Adrenal gland (tissue), 12 donors: ENCODE results near the gene GNAL. TPM values are rescaled to one million over a fixed set of nuclear protein-coding genes. Genes with fewer than 3 reads are reported as not detected.
A peak's percentile ranks its signal among the peaks of the same experiment; 100 is the strongest.
"Not testable (repeated sequence)": the region's sequence is repeated elsewhere in the genome, so short reads cannot be mapped to it uniquely, and the experiment has no call there.

ENCODE experiments used
- DNase-seq, 7 donors: peaks; one replicate each; pipeline ENCODE4 v3.0.0-alpha.2; 2019 to 2020
- H3K27ac ChIP-seq, 5 donors: fragments of 200-600 bp; sonication (generic) in 4 of 5; 1 replicate in 3 of 5; 2 replicates in 2 of 5; pipeline versions ENCODE4 v1.5.1 to v1.8.0; 2016 to 2020; ENCODE audit warnings: mild to moderate bottlenecking in 1 of 5
- H3K27me3 ChIP-seq: fragments of 200-600 bp; 2 replicates; pipeline ENCODE4 v1.8.0; 2021
- H3K36me3 ChIP-seq, 2 donors: fragments of 200-600 bp; replicated peaks in 1 of 2; 1 replicate in 1 of 2; 2 replicates in 1 of 2; pipeline versions ENCODE4 v1.5.1 to v1.8.0; 2018 to 2022
- H3K4me1 ChIP-seq, 2 donors: fragments of 200-600 bp; replicated peaks in 1 of 2; 1 replicate in 1 of 2; 2 replicates in 1 of 2; pipeline versions ENCODE4 v1.5.1 to v1.8.0; 2018 to 2021
- H3K4me3 ChIP-seq, 4 donors: fragments of 200-600 bp; sonication (generic) in 3 of 4; one replicate each; pipeline ENCODE4 v1.5.1; 2016 to 2018
- H3K9me3 ChIP-seq, 3 donors: fragments of 200-600 bp; sonication (generic) in 1 of 3; replicated peaks in 1 of 3; 1 replicate in 2 of 3; 2 replicates in 1 of 3; pipeline versions ENCODE4 v1.5.1 to v1.8.0; 2016 to 2021
- CTCF ChIP-seq, 6 experiments: fragments of 450-650 bp in 4 of 6; fragments of 200-600 bp in 2 of 6; sonication (generic) in 1 of 6; IDR thresholded peaks; 1 replicate in 5 of 6; 2 replicates in 1 of 6; pipeline versions ENCODE4 v1.5.1 to v1.8.0; 2016 to 2021; ENCODE audit warnings: antibody characterized with exemption in 6 of 6, mild to moderate bottlenecking in 2 of 6, moderate library complexity in 1 of 6
- POLR2A ChIP-seq, 2 donors: fragments of 450-650 bp; IDR thresholded peaks; one replicate each; pipeline ENCODE4 v1.6.1; 2017; ENCODE audit warnings: antibody characterized with exemption in 2 of 2, mild to moderate bottlenecking in 2 of 2, moderate library complexity in 1 of 2
- WGBS, 4 donors: extraction: QIAGEN DNeasy Blood & Tissue Kit in 2 of 4; methylation state at CpG; one replicate each; pipeline versions ENCODE4 v1.1.5 to v1.1.7; 2013 to 2017; 5-methylcytosine and 5-hydroxymethylcytosine counted together
- intact Hi-C, 2 donors: fragments of 100-400 bp; cut with DNase I; formaldehyde crosslinking; loops; one replicate each; pipeline versions ENCODE4 v1.14.1 to v1.15.0; 2022 to 2023
- polyA plus RNA-seq, 3 donors: library from polyadenylated mRNA; stranded (reverse); fragments of 200-250 nt in 2 of 3; fragments of 350-450 nt in 1 of 3; fragmentation: Illumina TruSeq in 1 of 3; extraction: RNeasy Lipid Tissue Mini Kit (QIAGEN cat#74804) in 1 of 3; gene quantifications; one replicate each; pipeline ENCODE4 v1.2.3, GENCODE V29; 2013 to 2014
- total RNA-seq, 9 donors: library from RNA; depleted of rRNA in 4 of 9; stranded (reverse); fragments of >200 nt in 4 of 9; fragments of 120-200 nt in 1 of 9; fragmentation: NEBNext Ultra II Directional in 1 of 9; extraction: Animal tissue kit (Norgen Biotek cat#: 25700) in 1 of 9; gene quantifications; one replicate each; pipeline versions ENCODE4 v1.1.0 to v1.2.4, GENCODE V29; 2013 to 2023
- donor health status: healthy with polysubstance abuse.
- donor health status: Bipolar disorder and iron deficiency.
- donor health status: DM: yes; HTN: yes; CAD: no.
- donor health status: DM: no; HTN: no; CAD: no.
- donor health status: DM: no; HTN: no; CAD: no.
- donor health status: DM: yes; HTN: yes; CAD: no.

GNAL gene
- total and polyA plus RNA-seq, 12 donors: 0.48 to 7.0 (median 2.3) TPM

- WGBS, 4 donors: 75 to 83% (median 77%) methylated on average over 6 of the region's 6 CpGs
- DNase-seq: peak in 1 of 7 donors; percentile 39
- H3K27me3 ChIP-seq: no peaks in the 10 kb centered on the region
Observed at GRCh38 chr18:11676867-11677266, 12.2 kb upstream of the GNAL start.

GRCh38 chr18:11678211-11678610 lies 10.9 kb upstream of the GNAL start:
- TF ChIP-seq CTCF (IDR thresholded peaks at IDR 0.05): no peak
- no peak for TF ChIP-seq POLR2A (IDR thresholded peaks at IDR 0.05)
- WGBS, 4 donors: 70 to 78% (median 76%) methylated on average over 3 of the region's 3 CpGs
- no peak for DNase-seq
- no peaks in the 10 kb centered on the region for H3K36me3 ChIP-seq
- intact Hi-C loops: no loop called here
- no peaks in the 10 kb centered on the region for H3K9me3 ChIP-seq
- no peaks in the 10 kb centered on the region for H3K27me3 ChIP-seq
- no peaks in the 10 kb centered on the region for H3K4me1 ChIP-seq
- no peak overlapping the region for H3K4me3 ChIP-seq
- no peak overlapping the region for H3K27ac ChIP-seq

More at GRCh38 chr18:11676867-11677266, 12.2 kb upstream of the GNAL start:
- Histone ChIP-seq H3K4me1 (no peaks in the 10 kb centered on the region), H3K4me3 (no peak overlapping the region), H3K9me3 (no peaks in the 10 kb centered on the region), H3K36me3 (no peaks in the 10 kb centered on the region), H3K27ac (no peak overlapping the region)
- TF ChIP-seq CTCF (IDR thresholded peaks at IDR 0.05): no peak
- no peak for TF ChIP-seq POLR2A (IDR thresholded peaks at IDR 0.05)
- intact Hi-C loops: no loop called here

- intact Hi-C loops: no loop called here
- 0 to 3% (median 1%) methylated on average over 29 to 72 of the region's 72 CpGs for WGBS, 4 donors
- TF ChIP-seq POLR2A (IDR thresholded peaks at IDR 0.05) (no peak), CTCF (IDR thresholded peaks at IDR 0.05) (no peak)
Observed at GRCh38 chr18:11689669-11690565, 853 bp downstream of the GNAL start.

GRCh38 chr18:11690660-11691059 lies 1.6 kb downstream of the GNAL start:
- WGBS, 4 donors: 59 to 100% (median 73%) methylated on average over 1 to 4 of the region's 5 CpGs
- H3K4me3 ChIP-seq, H3K36me3 ChIP-seq, DNase-seq, H3K27ac ChIP-seq, H3K27me3 ChIP-seq, intact Hi-C loops, H3K9me3 ChIP-seq: not testable (repeated sequence)
- H3K4me1 ChIP-seq: peaks cover 4 to 14% of the 10 kb centered on the region in 2 donors

More at GRCh38 chr18:11689669-11690565, 853 bp downstream of the GNAL start:
- DNase-seq: peak in 5 of 7 donors; percentile 14 to 44 (median 39)
- Histone ChIP-seq H3K4me3 (peak overlapping the region in 2 of 4 donors; percentile 39 to 64), H3K4me1 (peaks cover 4 to 14% of the 10 kb centered on the region in 2 donors), H3K36me3 (no peaks in the 10 kb centered on the region), H3K27me3 (no peaks in the 10 kb centered on the region), H3K9me3 (no peaks in the 10 kb centered on the region), H3K27ac (peak overlapping the region in 1 of 5 donors; percentile 61)
